Measurements from ENCODE around the gene RASGRF1. TPM values are rescaled to one million over a fixed set of nuclear protein-coding genes. Genes with fewer than 3 reads are reported as not detected.

Gene RASGRF1
- total RNA-seq, 4 donors from 2014 or later: not detected

- intact Hi-C loops (cut with DNase I; ENCODE audit: low total_unique reads): no loop called here
- Histone ChIP-seq H3K4me1 (peaks cover 0 to 17% of the 10 kb centered on the region in 2 donors), H3K27ac (peak overlapping the region in 2 of 4 donors; percentile 10 to 64), H3K36me3 (peaks cover 0 to 37% of the 10 kb centered on the region in 2 donors), H3K9me3 (no peaks in the 10 kb centered on the region), H3K27me3 (no peaks in the 10 kb centered on the region), H3K4me3 (no peak overlapping the region)
- TF ChIP-seq, protein P1, sequence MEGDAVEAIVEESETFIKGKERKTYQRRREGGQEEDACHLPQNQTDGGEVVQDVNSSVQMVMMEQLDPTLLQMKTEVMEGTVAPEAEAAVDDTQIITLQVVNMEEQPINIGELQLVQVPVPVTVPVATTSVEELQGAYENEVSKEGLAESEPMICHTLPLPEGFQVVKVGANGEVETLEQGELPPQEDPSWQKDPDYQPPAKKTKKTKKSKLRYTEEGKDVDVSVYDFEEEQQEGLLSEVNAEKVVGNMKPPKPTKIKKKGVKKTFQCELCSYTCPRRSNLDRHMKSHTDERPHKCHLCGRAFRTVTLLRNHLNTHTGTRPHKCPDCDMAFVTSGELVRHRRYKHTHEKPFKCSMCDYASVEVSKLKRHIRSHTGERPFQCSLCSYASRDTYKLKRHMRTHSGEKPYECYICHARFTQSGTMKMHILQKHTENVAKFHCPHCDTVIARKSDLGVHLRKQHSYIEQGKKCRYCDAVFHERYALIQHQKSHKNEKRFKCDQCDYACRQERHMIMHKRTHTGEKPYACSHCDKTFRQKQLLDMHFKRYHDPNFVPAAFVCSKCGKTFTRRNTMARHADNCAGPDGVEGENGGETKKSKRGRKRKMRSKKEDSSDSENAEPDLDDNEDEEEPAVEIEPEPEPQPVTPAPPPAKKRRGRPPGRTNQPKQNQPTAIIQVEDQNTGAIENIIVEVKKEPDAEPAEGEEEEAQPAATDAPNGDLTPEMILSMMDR (IDR thresholded peaks at IDR 0.05 in 4 of 5, conservative IDR thresholded peaks at IDR 0.05 in 1 of 5): peak in 4 of 5 experiments; percentile 33 to 45 (median 44)
- TF ChIP-seq POLR2A (IDR thresholded peaks at IDR 0.05): no peak
- peak in 1 of 2 donors; percentile 38 for ATAC-seq
- in situ Hi-C loops (cut with MboI; ENCODE audit: low sequenced_read_pairs in 4 of 4): loop anchor here in 2 of 4 donors (10.0 to 25.0 kb wide), 2 partner anchors 71 to 273 kb away; no protein-coding TSS in a partner anchor
- no peak for DNase-seq
These were observed 176.4 kb downstream of the RASGRF1 start for GRCh38 chr15:78914027-78914764.

DNA sequence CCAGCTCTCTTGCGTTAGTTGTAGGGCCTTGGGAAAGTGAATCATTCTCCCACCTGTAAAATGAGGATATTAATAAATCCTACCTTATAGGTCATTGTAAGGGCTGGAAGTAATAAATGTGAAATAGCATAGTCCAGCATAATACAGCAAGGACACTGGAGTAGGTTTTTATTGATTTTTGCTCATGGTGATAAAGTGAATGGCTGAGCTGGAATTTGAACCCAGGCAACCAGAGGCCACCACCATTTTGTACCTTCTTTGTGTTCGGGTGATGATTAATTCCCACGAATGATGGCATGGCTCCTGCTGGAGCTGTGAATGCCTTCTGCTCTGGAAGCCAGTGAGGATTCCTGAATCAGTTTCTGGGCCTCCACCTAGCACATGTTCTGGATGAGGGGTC, 177.6 kb downstream of the RASGRF1 start:
- peak overlapping the region in 1 of 4 donors; percentile 7 for H3K27ac ChIP-seq
- in situ Hi-C loops (cut with MboI; ENCODE audit: low sequenced_read_pairs in 4 of 4): loop anchor here in 2 of 4 donors (10.0 to 25.0 kb wide), 2 partner anchors 72 to 274 kb away; no protein-coding TSS in a partner anchor
- H3K36me3 ChIP-seq: peaks cover 0 to 39% of the 10 kb centered on the region in 2 donors
- no peaks in the 10 kb centered on the region for H3K27me3 ChIP-seq
- ATAC-seq: no peak
- no peaks in the 10 kb centered on the region for H3K9me3 ChIP-seq
- intact Hi-C loops (cut with DNase I; ENCODE audit: low total_unique reads): no loop called here
- TF ChIP-seq POLR2A (IDR thresholded peaks at IDR 0.05): no peak
- TF ChIP-seq, protein P1 (IDR thresholded peaks at IDR 0.05 in 4 of 5, conservative IDR thresholded peaks at IDR 0.05 in 1 of 5): no peak
- H3K4me1 ChIP-seq: peaks cover 0 to 17% of the 10 kb centered on the region in 2 donors
- no peak for DNase-seq
- H3K4me3 ChIP-seq: no peak overlapping the region

DNA sequence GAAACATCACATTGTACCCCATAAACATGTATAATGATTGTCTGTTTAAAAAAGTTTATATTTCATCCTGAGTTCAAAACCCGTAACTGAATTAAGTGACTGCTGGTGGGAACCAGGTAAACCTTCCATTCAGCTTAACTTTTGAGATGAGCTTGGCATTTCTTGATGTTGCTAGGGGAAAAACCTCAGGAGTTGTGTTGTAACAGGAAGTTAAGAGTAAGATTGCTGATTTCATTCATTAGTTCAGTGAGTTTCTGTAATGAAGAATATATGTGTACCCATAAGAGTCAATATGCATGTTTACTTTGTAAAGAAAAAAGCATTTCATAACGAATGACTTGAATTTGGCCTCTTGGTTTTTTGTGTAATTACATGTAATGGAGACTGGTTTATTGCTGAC, 178.3 kb downstream of the RASGRF1 start:
- ATAC-seq: no peak
- peaks cover under 1 to 17% of the 10 kb centered on the region in 2 donors for H3K4me1 ChIP-seq
- no peaks in the 10 kb centered on the region for H3K27me3 ChIP-seq
- TF ChIP-seq, protein P1 (IDR thresholded peaks at IDR 0.05 in 4 of 5, conservative IDR thresholded peaks at IDR 0.05 in 1 of 5): no peak
- no peak for TF ChIP-seq POLR2A (IDR thresholded peaks at IDR 0.05)
- DNase-seq: no peak
- no peak overlapping the region for H3K27ac ChIP-seq
- peaks cover 0 to 46% of the 10 kb centered on the region in 2 donors for H3K36me3 ChIP-seq
- intact Hi-C loops (cut with DNase I; ENCODE audit: low total_unique reads): no loop called here
- H3K9me3 ChIP-seq: no peaks in the 10 kb centered on the region
- no peak overlapping the region for H3K4me3 ChIP-seq
- in situ Hi-C loops (cut with MboI; ENCODE audit: low sequenced_read_pairs in 4 of 4): loop anchor here in 2 of 4 donors (10.0 to 25.0 kb wide), 2 partner anchors 72 to 275 kb away; no protein-coding TSS in a partner anchor

- Histone ChIP-seq H3K36me3 (peaks cover 0 to 52% of the 10 kb centered on the region in 2 donors), H3K4me1 (peaks cover 13 to 21% of the 10 kb centered on the region in 2 donors), H3K27me3 (no peaks in the 10 kb centered on the region), H3K9me3 (no peaks in the 10 kb centered on the region), H3K4me3 (no peak overlapping the region), H3K27ac (no peak overlapping the region)
- intact Hi-C loops (cut with DNase I; ENCODE audit: low total_unique reads) (no loop called here), in situ Hi-C loops (cut with MboI; ENCODE audit: low sequenced_read_pairs in 4 of 4) (loop anchor here in 2 of 4 donors (10.0 to 25.0 kb wide), 2 partner anchors 75 to 277 kb away; no protein-coding TSS in a partner anchor)
- ATAC-seq (no peak), DNase-seq (no peak)
- no peak for TF ChIP-seq POLR2A (IDR thresholded peaks at IDR 0.05)
- TF ChIP-seq, protein P1 (IDR thresholded peaks at IDR 0.05 in 4 of 5, conservative IDR thresholded peaks at IDR 0.05 in 1 of 5): no peak
These were observed 180.3 kb downstream of the RASGRF1 start for GRCh38 chr15:78910271-78910670.

Other genes with a start within 250 kb of the RASGRF1 start
- 100 to 1,000 TPM; 279 to 372 (median 286) TPM for gene MORF4L1, start 217.9 kb downstream of the RASGRF1 start, total RNA-seq
- gene CTSH, start 145.7 kb downstream of the RASGRF1 start, total RNA-seq: 10 to 100 TPM; 27.4 to 42.1 (median 29.4) TPM
- gene ANKRD34C, start 191.9 kb upstream of the RASGRF1 start, total RNA-seq: not detected
- 1 to 10 TPM; 1.3 to 7.0 (median 5.4) TPM for gene TMED3, start 220.3 kb upstream of the RASGRF1 start, total RNA-seq